Spleen (tissue), 11 donors: ENCODE results near the gene PRDX5. TPM values are rescaled to one million over a fixed set of nuclear protein-coding genes. Genes with fewer than 3 reads are reported as not detected.

Source experiments
- DNase-seq: peaks from one replicate; pipeline ENCODE4 v3.0.0-alpha.2; 2020
- H3K27ac ChIP-seq, 8 donors: fragments of 200-600 bp; sonication (generic) in 7 of 8; 1 replicate in 4 of 8; 2 replicates in 4 of 8; pipeline versions ENCODE4 v1.5.0 to v1.8.0; 2016 to 2021; ENCODE audit warnings: inconsistent platforms in 4 of 8, mild to moderate bottlenecking in 4 of 8, moderate library complexity in 1 of 8
- H3K27me3 ChIP-seq, 7 donors: fragments of 200-600 bp; sonication (generic) in 6 of 7; replicated peaks in 1 of 7; 1 replicate in 4 of 7; 2 replicates in 3 of 7; pipeline versions ENCODE4 v1.5.0 to v1.8.0; 2016 to 2021; ENCODE audit warnings: inconsistent platforms in 3 of 7, mild to moderate bottlenecking in 1 of 7
- H3K36me3 ChIP-seq, 6 donors: fragments of 200-600 bp; sonication (generic) in 5 of 6; 1 replicate in 4 of 6; 2 replicates in 2 of 6; pipeline versions ENCODE4 v1.5.0 to v1.8.0; 2016 to 2021; ENCODE audit warnings: inconsistent platforms in 2 of 6
- H3K4me1 ChIP-seq, 6 donors: fragments of 200-600 bp; sonication (generic) in 5 of 6; 1 replicate in 3 of 6; 2 replicates in 3 of 6; pipeline versions ENCODE4 v1.5.0 to v1.8.0; 2016 to 2021; ENCODE audit warnings: inconsistent platforms in 3 of 6
- H3K4me3 ChIP-seq, 8 donors: fragments of 200-600 bp; sonication (generic) in 7 of 8; 1 replicate in 4 of 8; 2 replicates in 4 of 8; pipeline versions ENCODE4 v1.5.0 to v1.8.0; 2016 to 2021; ENCODE audit warnings: inconsistent platforms in 4 of 8, mild to moderate bottlenecking in 4 of 8, moderate library complexity in 2 of 8
- H3K9me3 ChIP-seq, 8 donors: fragments of 200-600 bp; sonication (generic) in 7 of 8; 1 replicate in 4 of 8; 2 replicates in 4 of 8; pipeline versions ENCODE4 v1.5.0 to v1.8.0; 2016 to 2021; ENCODE audit warnings: inconsistent platforms in 4 of 8
- POLR2A ChIP-seq, 3 donors: fragments of 450-650 bp; IDR thresholded peaks; one replicate each; pipeline ENCODE4 v1.5.1; 2017; ENCODE audit warnings: antibody characterized with exemption in 3 of 3, mild to moderate bottlenecking in 1 of 3
- POLR2AphosphoS5 ChIP-seq, 3 donors: sonication (generic); formaldehyde crosslinking; IDR thresholded peaks; one replicate each; pipeline ENCODE4 v1.5.1; 2017; ENCODE audit warnings: antibody characterized with exemption in 3 of 3
- WGBS, 5 donors: extraction: QIAGEN DNeasy Blood & Tissue Kit in 3 of 5; methylation state at CpG; one replicate each; pipeline versions ENCODE4 v1.1.5 to v1.1.7; 2013 to 2018; 5-methylcytosine and 5-hydroxymethylcytosine counted together
- intact Hi-C: fragments of 100-400 bp; cut with DNase I; formaldehyde crosslinking; loops from one replicate; pipeline ENCODE4 v1.15.0; 2023; ENCODE audit warnings: low total_unique reads
- polyA plus RNA-seq, 3 donors: library from polyadenylated mRNA; stranded (reverse); fragments of 200-250 nt; gene quantifications; one replicate each; pipeline ENCODE4 v1.2.1, GENCODE V29; 2013
- total RNA-seq, 7 donors: library from RNA; depleted of rRNA in 3 of 7; stranded (reverse); fragments of >200 nt in 3 of 7; fragmentation: NEBNext Ultra II Directional in 4 of 7; extraction: Animal tissue kit (Norgen Biotek cat#: 25700) in 4 of 7; gene quantifications; one replicate each; pipeline versions ENCODE4 v1.1.0 to v1.2.1, GENCODE V29; 2016 to 2021
- TF ChIP-seq, protein P1 (sequence below), 11 experiments: fragments of 200-600 bp in 7 of 11; fragments of 450-650 bp in 4 of 11; sonication (generic) in 4 of 11; IDR thresholded peaks in 8 of 11; conservative IDR thresholded peaks in 3 of 11; 1 replicate in 7 of 11; 2 replicates in 4 of 11; pipeline versions ENCODE4 v1.4.0 to v1.8.0; 2016 to 2021; ENCODE audit warnings: antibody characterized with exemption in 11 of 11, inconsistent platforms in 4 of 11, mild to moderate bottlenecking in 1 of 11
- donor health status: healthy with polysubstance abuse.
- donor health status: DM: no; HTN: no; CAD: no; lungs with moderate emphysema.
- donor health status: DM: no; HTN: no; CAD: no.
- donor health status: Bipolar disorder and iron deficiency.
- donor health status: healthy.
- donor health status: DM: no; HTN: no; CAD: no.
- donor health status: DM: yes; HTN: yes; CAD: no.

PRDX5 gene
- total and polyA plus RNA-seq, 10 donors: 77.0 to 302 (median 133) TPM

GRCh38 chr11:64318766-64319761 is 1.1 kb downstream of the PRDX5 start:
- Histone ChIP-seq H3K4me3 (peak overlapping the region; percentile 52 to 79 (median 74)), H3K27me3 (no peaks in the 10 kb centered on the region), H3K4me1 (peaks cover 4 to 62% (median 31%) of the 10 kb centered on the region in 6 donors), H3K27ac (peak overlapping the region; percentile 93 to 100 (median 99)), H3K9me3 (no peaks in the 10 kb centered on the region), H3K36me3 (peaks cover 0 to 67% (median 40%) of the 10 kb centered on the region in 6 donors)
- TF ChIP-seq POLR2A (IDR thresholded peaks at IDR 0.05): no peak
- TF ChIP-seq, protein P1, sequence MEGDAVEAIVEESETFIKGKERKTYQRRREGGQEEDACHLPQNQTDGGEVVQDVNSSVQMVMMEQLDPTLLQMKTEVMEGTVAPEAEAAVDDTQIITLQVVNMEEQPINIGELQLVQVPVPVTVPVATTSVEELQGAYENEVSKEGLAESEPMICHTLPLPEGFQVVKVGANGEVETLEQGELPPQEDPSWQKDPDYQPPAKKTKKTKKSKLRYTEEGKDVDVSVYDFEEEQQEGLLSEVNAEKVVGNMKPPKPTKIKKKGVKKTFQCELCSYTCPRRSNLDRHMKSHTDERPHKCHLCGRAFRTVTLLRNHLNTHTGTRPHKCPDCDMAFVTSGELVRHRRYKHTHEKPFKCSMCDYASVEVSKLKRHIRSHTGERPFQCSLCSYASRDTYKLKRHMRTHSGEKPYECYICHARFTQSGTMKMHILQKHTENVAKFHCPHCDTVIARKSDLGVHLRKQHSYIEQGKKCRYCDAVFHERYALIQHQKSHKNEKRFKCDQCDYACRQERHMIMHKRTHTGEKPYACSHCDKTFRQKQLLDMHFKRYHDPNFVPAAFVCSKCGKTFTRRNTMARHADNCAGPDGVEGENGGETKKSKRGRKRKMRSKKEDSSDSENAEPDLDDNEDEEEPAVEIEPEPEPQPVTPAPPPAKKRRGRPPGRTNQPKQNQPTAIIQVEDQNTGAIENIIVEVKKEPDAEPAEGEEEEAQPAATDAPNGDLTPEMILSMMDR (IDR thresholded peaks at IDR 0.05 in 8 of 11, conservative IDR thresholded peaks at IDR 0.05 in 3 of 11): no peak
- no peak for TF ChIP-seq POLR2AphosphoS5 (IDR thresholded peaks at IDR 0.05)
- no peak for DNase-seq
- intact Hi-C loops: no loop called here
- 12 to 26% (median 20%) methylated on average over 15 to 19 of the region's 19 CpGs for WGBS, 5 donors

- 94 to 98% (median 96%) methylated on average over 7 of the region's 7 CpGs for WGBS, 5 donors
- Histone ChIP-seq H3K4me3 (no peak overlapping the region), H3K9me3 (no peaks in the 10 kb centered on the region), H3K27ac (no peak overlapping the region), H3K4me1 (peaks cover 4 to 56% (median 31%) of the 10 kb centered on the region in 6 donors), H3K36me3 (peaks cover 0 to 52% (median 25%) of the 10 kb centered on the region in 6 donors), H3K27me3 (no peaks in the 10 kb centered on the region)
- DNase-seq: no peak
- TF ChIP-seq, protein P1 (IDR thresholded peaks at IDR 0.05 in 8 of 11, conservative IDR thresholded peaks at IDR 0.05 in 3 of 11): no peak
- no peak for TF ChIP-seq POLR2A (IDR thresholded peaks at IDR 0.05)
- TF ChIP-seq POLR2AphosphoS5 (IDR thresholded peaks at IDR 0.05): no peak
- intact Hi-C loops: no loop called here
These were observed 2.6 kb downstream of the PRDX5 start for GRCh38 chr11:64320556-64320955.

GRCh38 chr11:64321026-64321425 is 3.1 kb downstream of the PRDX5 start:
- Histone ChIP-seq H3K4me1 (peaks cover 4 to 52% (median 31%) of the 10 kb centered on the region in 6 donors), H3K9me3 (no peaks in the 10 kb centered on the region), H3K36me3 (peaks cover 0 to 47% (median 21%) of the 10 kb centered on the region in 6 donors), H3K4me3 (no peak overlapping the region), H3K27me3 (no peaks in the 10 kb centered on the region), H3K27ac (no peak overlapping the region)
- DNase-seq: no peak
- intact Hi-C loops: no loop called here
- TF ChIP-seq POLR2AphosphoS5 (IDR thresholded peaks at IDR 0.05) (no peak), POLR2A (IDR thresholded peaks at IDR 0.05) (no peak)
- TF ChIP-seq, protein P1 (IDR thresholded peaks at IDR 0.05 in 8 of 11, conservative IDR thresholded peaks at IDR 0.05 in 3 of 11): no peak
- 83 to 94% (median 91%) methylated on average over 5 of the region's 5 CpGs for WGBS, 5 donors

- WGBS, 5 donors: 91 to 98% (median 95%) methylated on average over 4 to 5 of the region's 5 CpGs
- Histone ChIP-seq H3K4me3 (no peak overlapping the region), H3K9me3 (no peaks in the 10 kb centered on the region), H3K27ac (no peak overlapping the region), H3K27me3 (no peaks in the 10 kb centered on the region), H3K4me1 (peaks cover 4 to 47% (median 28%) of the 10 kb centered on the region in 6 donors), H3K36me3 (peaks cover 0 to 42% (median 18%) of the 10 kb centered on the region in 6 donors)
- intact Hi-C loops: no loop called here
- TF ChIP-seq POLR2A (IDR thresholded peaks at IDR 0.05): no peak
- DNase-seq: no peak
These were observed 3.6 kb downstream of the PRDX5 start for GRCh38 chr11:64321533-64321932.
